Activated T-cell treated with anti-CD3 and anti-CD28 coated beads for 4 hours (primary cell): ENCODE measurements around the gene SLC6A8.
"Not testable (repeated sequence)": the region's sequence is repeated elsewhere in the genome, so short reads cannot be mapped to it uniquely, and the experiment has no call there.

ENCODE experiments used
- DNase-seq: peaks from one replicate; pipeline ENCODE4 v3.0.0-alpha.2; 2020

The SLC6A8 gene

GRCh38 chrX:153709726-153710674 is 22.3 kb downstream of the SLC6A8 start:
- no peak for DNase-seq

- DNase-seq: no peak
Observed at GRCh38 chrX:153714256-153714655, 26.5 kb downstream of the SLC6A8 start.

GRCh38 chrX:153717445-153717844 is 29.7 kb downstream of the SLC6A8 start:
- no peak for DNase-seq

- no peak for DNase-seq
Observed at GRCh38 chrX:153719238-153719637, 31.5 kb downstream of the SLC6A8 start.

GRCh38 chrX:153719701-153720100 is 32.0 kb downstream of the SLC6A8 start:
- DNase-seq: no peak

- no peak for DNase-seq
Observed at GRCh38 chrX:153722704-153723350, 35.1 kb downstream of the SLC6A8 start.

- DNase-seq: peak; percentile 14
Observed at GRCh38 chrX:153723351-153724251, 35.9 kb downstream of the SLC6A8 start.

- peak; percentile 80 for DNase-seq
Observed at GRCh38 chrX:153724252-153725038, 36.7 kb downstream of the SLC6A8 start, which contains the start of the genes ABCD1 and BCAP31. Gene ABCD1, plus strand, starts transcription at chrX:153724856. Its CDS starts 411 bp downstream, at chrX:153725267. Gene BCAP31, minus strand, starts transcription at chrX:153724387. Its CDS starts 1,143 bp downstream, at chrX:153723244.

GRCh38 chrX:153725039-153725831 is 37.5 kb downstream of the SLC6A8 start:
- no peak for DNase-seq

- no peak for DNase-seq
Observed at GRCh38 chrX:153725832-153726285, 38.1 kb downstream of the SLC6A8 start.

GRCh38 chrX:153726286-153727122 is 38.8 kb downstream of the SLC6A8 start:
- DNase-seq: no peak

- DNase-seq: no peak
Observed at GRCh38 chrX:153727123-153727931, 39.6 kb downstream of the SLC6A8 start.

GRCh38 chrX:153728095-153728494 is 40.4 kb downstream of the SLC6A8 start:
- DNase-seq: no peak

GRCh38 chrX:153728951-153729631 is 41.4 kb downstream of the SLC6A8 start:
- DNase-seq: no peak

GRCh38 chrX:153730115-153730514 is 42.4 kb downstream of the SLC6A8 start:
- DNase-seq: not testable (repeated sequence)

- DNase-seq: no peak
Observed at GRCh38 chrX:153731117-153731844, 43.6 kb downstream of the SLC6A8 start.

GRCh38 chrX:153731845-153732215 is 44.1 kb downstream of the SLC6A8 start:
- no peak for DNase-seq

GRCh38 chrX:153732401-153732800 is 44.7 kb downstream of the SLC6A8 start:
- no peak for DNase-seq
